ENCODE results near the gene SERHL2.

Gene SERHL2

GRCh38 chr22:42619261-42620063, 65.7 kb downstream of the SERHL2 start:
- no peak for TF ChIP-seq CTCF (IDR thresholded peaks at IDR 0.05; ENCODE audit: insufficient read depth, low read length, poor library complexity, severe bottlenecking)
- TF ChIP-seq EZH2phosphoT487 (conservative IDR thresholded peaks at IDR 0.05; ENCODE audit: low read length), result no peak
- Histone ChIP-seq H3K36me3 (ENCODE audit: low read length) (no peaks in the 10 kb centered on the region), H3K4me3 (ENCODE audit: insufficient read depth, low read length, poor library complexity, severe bottlenecking) (no peak overlapping the region), H2AFZ (ENCODE audit: low read depth, low read length, severe bottlenecking) (no peak overlapping the region), H3K27me3 (ENCODE audit: low read length) (no peaks in the 10 kb centered on the region), H3K9me2 (replicated peaks; ENCODE audit: insufficient read depth, low read length) (no peaks in the 10 kb centered on the region), H3F3A (ENCODE audit: insufficient read depth) (peaks cover 12% of the 10 kb centered on the region), H3K27ac (ENCODE audit: low read depth, low read length) (no peak overlapping the region), H3K4me2 (ENCODE audit: low read depth, low read length, poor library complexity, severe bottlenecking) (no peak overlapping the region), H3K9ac (ENCODE audit: low read length) (no peak overlapping the region), H3K79me2 (ENCODE audit: insufficient read depth, low read length) (no peaks in the 10 kb centered on the region), H4K20me1 (ENCODE audit: low read depth, low read length) (no peaks in the 10 kb centered on the region), H3K9me3 (ENCODE audit: insufficient read depth, low read length) (no peaks in the 10 kb centered on the region)

- TF ChIP-seq CTCF (IDR thresholded peaks at IDR 0.05; ENCODE audit: insufficient read depth, low read length, poor library complexity, severe bottlenecking) (no peak), EZH2phosphoT487 (conservative IDR thresholded peaks at IDR 0.05; ENCODE audit: low read length) (no peak)
- Histone ChIP-seq H3K9me3 (ENCODE audit: insufficient read depth, low read length) (no peaks in the 10 kb centered on the region), H3K79me2 (ENCODE audit: insufficient read depth, low read length) (no peaks in the 10 kb centered on the region), H3K27ac (ENCODE audit: low read depth, low read length) (no peak overlapping the region), H3K9ac (ENCODE audit: low read length) (no peak overlapping the region), H3F3A (ENCODE audit: insufficient read depth) (peaks cover 9% of the 10 kb centered on the region), H3K36me3 (ENCODE audit: low read length) (no peaks in the 10 kb centered on the region), H3K9me2 (replicated peaks; ENCODE audit: insufficient read depth, low read length) (no peaks in the 10 kb centered on the region), H3K4me3 (ENCODE audit: insufficient read depth, low read length, poor library complexity, severe bottlenecking) (no peak overlapping the region), H3K4me2 (ENCODE audit: low read depth, low read length, poor library complexity, severe bottlenecking) (no peak overlapping the region), H3K27me3 (ENCODE audit: low read length) (no peaks in the 10 kb centered on the region), H2AFZ (ENCODE audit: low read depth, low read length, severe bottlenecking) (no peak overlapping the region), H4K20me1 (ENCODE audit: low read depth, low read length) (no peaks in the 10 kb centered on the region)
Measured at GRCh38 chr22:42620084-42620483, 66.3 kb downstream of the SERHL2 start.

- Histone ChIP-seq H3K79me2 (ENCODE audit: insufficient read depth, low read length) (no peaks in the 10 kb centered on the region), H3K9ac (ENCODE audit: low read length) (no peak overlapping the region), H3K36me3 (ENCODE audit: low read length) (no peaks in the 10 kb centered on the region), H3F3A (ENCODE audit: insufficient read depth) (no peaks in the 10 kb centered on the region; the same call in 1 of the 2 replicates), H3K27ac (ENCODE audit: low read depth, low read length) (no peak overlapping the region), H3K27me3 (ENCODE audit: low read length) (no peaks in the 10 kb centered on the region), H3K9me3 (ENCODE audit: insufficient read depth, low read length) (no peaks in the 10 kb centered on the region), H2AFZ (ENCODE audit: low read depth, low read length, severe bottlenecking) (no peak overlapping the region), H4K20me1 (ENCODE audit: low read depth, low read length) (no peaks in the 10 kb centered on the region), H3K4me2 (ENCODE audit: low read depth, low read length, poor library complexity, severe bottlenecking) (no peak overlapping the region), H3K4me3 (ENCODE audit: insufficient read depth, low read length, poor library complexity, severe bottlenecking) (no peak overlapping the region), H3K9me2 (replicated peaks; ENCODE audit: insufficient read depth, low read length) (no peaks in the 10 kb centered on the region)
- TF ChIP-seq EZH2phosphoT487 (conservative IDR thresholded peaks at IDR 0.05; ENCODE audit: low read length) (no peak), CTCF (IDR thresholded peaks at IDR 0.05; ENCODE audit: insufficient read depth, low read length, poor library complexity, severe bottlenecking) (peak; percentile 93)
Measured at GRCh38 chr22:42621505-42622002, 67.8 kb downstream of the SERHL2 start.

Data from SU-DHL-6 (cell line).